Gastroesophageal sphincter (tissue), 4 donors: ENCODE measurements around the gene PATJ. TPM values are rescaled to one million over a fixed set of nuclear protein-coding genes. Genes with fewer than 3 reads are reported as not detected.
"Not testable (repeated sequence)": the region's sequence is repeated elsewhere in the genome, so short reads cannot be mapped to it uniquely, and the experiment has no call there.

Experiments
- ATAC-seq: fragments of 150-250 bp; one replicate; pipeline ENCODE4 v1.9.1; 2016; ENCODE audit warnings: mild to moderate bottlenecking, moderate library complexity
- H3K27ac ChIP-seq, 4 donors: fragments of 200-600 bp; sonication (generic) in 3 of 4; 1 replicate in 3 of 4; 2 replicates in 1 of 4; pipeline ENCODE4 v1.5.1; 2016 to 2019
- H3K27me3 ChIP-seq: fragments of 200-600 bp; sonication (generic); one replicate; pipeline ENCODE4 v1.5.1; 2019
- H3K36me3 ChIP-seq, 2 donors: fragments of 200-600 bp; sonication (generic); one replicate each; pipeline ENCODE4 v1.5.1; 2019; ENCODE audit warnings: control low read depth in 1 of 2
- H3K4me1 ChIP-seq, 3 donors: fragments of 200-600 bp; sonication (generic); 1 replicate in 2 of 3; 2 replicates in 1 of 3; pipeline ENCODE4 v1.5.1; 2016 to 2019; ENCODE audit warnings: control low read depth in 2 of 3
- H3K4me3 ChIP-seq, 2 donors: fragments of 200-600 bp; sonication (generic); one replicate each; pipeline ENCODE4 v1.5.1; 2019; ENCODE audit warnings: mild to moderate bottlenecking in 1 of 2, moderate library complexity in 1 of 2
- H3K9me3 ChIP-seq, 3 donors: fragments of 200-600 bp; sonication (generic); one replicate each; pipeline ENCODE4 v1.5.1; 2017 to 2019; ENCODE audit warnings: control low read depth in 2 of 3
- EP300 ChIP-seq: sonication (generic); formaldehyde crosslinking; IDR thresholded peaks from one replicate; pipeline ENCODE4 v1.6.1; 2017; ENCODE audit warnings: antibody characterized with exemption, mild to moderate bottlenecking
- POLR2A ChIP-seq, 2 donors: fragments of 450-650 bp; IDR thresholded peaks; one replicate each; pipeline ENCODE4 v1.6.1; 2017; ENCODE audit warnings: antibody characterized with exemption in 2 of 2, mild to moderate bottlenecking in 2 of 2, moderate library complexity in 1 of 2
- POLR2AphosphoS5 ChIP-seq: sonication (generic); formaldehyde crosslinking; IDR thresholded peaks from one replicate; pipeline ENCODE4 v1.6.1; 2017; ENCODE audit warnings: antibody characterized with exemption
- WGBS, 2 donors: methylation state at CpG; one replicate each; pipeline ENCODE4 v1.1.5; 2018; ENCODE audit warnings: low coverage in 1 of 2; 5-methylcytosine and 5-hydroxymethylcytosine counted together
- total RNA-seq, 4 donors: library from RNA; depleted of rRNA; stranded (reverse); fragments of >200 nt; gene quantifications; one replicate each; pipeline ENCODE4 v1.1.0, GENCODE V29; 2016
- TF ChIP-seq, protein P1 (sequence below), 4 experiments: fragments of 200-600 bp in 2 of 4; fragments of 450-650 bp in 2 of 4; sonication (generic) in 1 of 4; IDR thresholded peaks; one replicate each; pipeline ENCODE4 v1.5.1; 2017 to 2019; ENCODE audit warnings: antibody characterized with exemption in 4 of 4, mild to moderate bottlenecking in 2 of 4, moderate library complexity in 2 of 4

Gene PATJ
- total RNA-seq, 4 donors from 2014 or later = 34.8 to 59.0 (median 37.1) TPM

DNA sequence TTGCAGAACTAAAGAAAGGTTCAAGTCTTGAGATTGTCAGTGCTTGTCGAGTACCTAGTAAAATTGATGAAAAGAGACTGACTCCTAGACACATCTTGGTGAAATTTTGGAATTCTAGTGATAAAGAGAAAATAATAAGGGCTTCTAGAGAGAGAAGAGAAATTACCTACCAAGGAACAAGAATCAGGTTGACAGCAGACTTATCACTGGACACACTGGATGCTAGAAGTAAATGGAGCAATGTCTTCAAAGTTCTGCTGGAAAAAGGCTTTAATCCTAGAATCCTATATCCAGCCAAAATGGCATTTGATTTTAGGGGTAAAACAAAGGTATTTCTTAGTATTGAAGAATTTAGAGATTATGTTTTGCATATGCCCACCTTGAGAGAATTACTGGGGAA is 468.7 kb downstream of the PATJ start:
- no peaks in the 10 kb centered on the region for H3K27me3 ChIP-seq
- no peak overlapping the region for H3K4me3 ChIP-seq
- ATAC-seq = no peak
- H3K4me1 ChIP-seq = no peaks in the 10 kb centered on the region
- peaks cover 0 to 22% (median 0%) of the 10 kb centered on the region in 3 donors for H3K9me3 ChIP-seq
- no peak overlapping the region for H3K27ac ChIP-seq
- WGBS, 2 donors = 78% methylated on average over 1 of the region's 1 CpG; no CpG with 5 or more reads in 1 of the 2 donors
- TF ChIP-seq EP300 (no peak), POLR2AphosphoS5 (no peak), POLR2A (IDR thresholded peaks at IDR 0.05) (no peak)
- TF ChIP-seq, protein P1, sequence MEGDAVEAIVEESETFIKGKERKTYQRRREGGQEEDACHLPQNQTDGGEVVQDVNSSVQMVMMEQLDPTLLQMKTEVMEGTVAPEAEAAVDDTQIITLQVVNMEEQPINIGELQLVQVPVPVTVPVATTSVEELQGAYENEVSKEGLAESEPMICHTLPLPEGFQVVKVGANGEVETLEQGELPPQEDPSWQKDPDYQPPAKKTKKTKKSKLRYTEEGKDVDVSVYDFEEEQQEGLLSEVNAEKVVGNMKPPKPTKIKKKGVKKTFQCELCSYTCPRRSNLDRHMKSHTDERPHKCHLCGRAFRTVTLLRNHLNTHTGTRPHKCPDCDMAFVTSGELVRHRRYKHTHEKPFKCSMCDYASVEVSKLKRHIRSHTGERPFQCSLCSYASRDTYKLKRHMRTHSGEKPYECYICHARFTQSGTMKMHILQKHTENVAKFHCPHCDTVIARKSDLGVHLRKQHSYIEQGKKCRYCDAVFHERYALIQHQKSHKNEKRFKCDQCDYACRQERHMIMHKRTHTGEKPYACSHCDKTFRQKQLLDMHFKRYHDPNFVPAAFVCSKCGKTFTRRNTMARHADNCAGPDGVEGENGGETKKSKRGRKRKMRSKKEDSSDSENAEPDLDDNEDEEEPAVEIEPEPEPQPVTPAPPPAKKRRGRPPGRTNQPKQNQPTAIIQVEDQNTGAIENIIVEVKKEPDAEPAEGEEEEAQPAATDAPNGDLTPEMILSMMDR (IDR thresholded peaks at IDR 0.05) = no peak
- H3K36me3 ChIP-seq = no peaks in the 10 kb centered on the region

DNA sequence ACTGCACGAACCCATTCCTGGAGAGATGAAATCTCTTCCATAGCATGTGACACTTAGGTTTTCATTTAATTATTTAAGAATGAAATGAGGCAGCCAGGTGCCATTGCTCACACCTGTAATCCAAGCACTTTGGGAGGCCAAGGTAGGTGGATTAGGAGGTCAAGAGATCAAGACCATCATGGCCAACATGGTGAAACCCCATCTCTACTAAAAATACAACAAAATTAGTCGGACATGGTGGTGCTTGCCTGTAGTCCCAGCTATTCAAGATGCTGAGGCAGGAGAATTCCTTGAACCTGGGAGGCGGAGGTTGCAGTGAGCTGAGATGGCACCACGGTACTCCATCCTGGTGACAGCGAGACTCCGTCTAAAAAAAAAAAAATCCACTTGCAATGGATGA is 470.1 kb downstream of the PATJ start:
- peaks cover 0 to 22% (median 0%) of the 10 kb centered on the region in 3 donors for H3K9me3 ChIP-seq
- H3K4me3 ChIP-seq = no peak overlapping the region
- no peaks in the 10 kb centered on the region for H3K36me3 ChIP-seq
- no peaks in the 10 kb centered on the region for H3K27me3 ChIP-seq
- no peaks in the 10 kb centered on the region for H3K4me1 ChIP-seq
- ATAC-seq = no peak
- no peak overlapping the region for H3K27ac ChIP-seq
- 77 to 92% methylated on average over 3 to 5 of the region's 6 CpGs for WGBS, 2 donors
- TF ChIP-seq, protein P1 (IDR thresholded peaks at IDR 0.05) = no peak
- TF ChIP-seq POLR2A (IDR thresholded peaks at IDR 0.05) (no peak), POLR2AphosphoS5 (no peak), EP300 (no peak)

DNA sequence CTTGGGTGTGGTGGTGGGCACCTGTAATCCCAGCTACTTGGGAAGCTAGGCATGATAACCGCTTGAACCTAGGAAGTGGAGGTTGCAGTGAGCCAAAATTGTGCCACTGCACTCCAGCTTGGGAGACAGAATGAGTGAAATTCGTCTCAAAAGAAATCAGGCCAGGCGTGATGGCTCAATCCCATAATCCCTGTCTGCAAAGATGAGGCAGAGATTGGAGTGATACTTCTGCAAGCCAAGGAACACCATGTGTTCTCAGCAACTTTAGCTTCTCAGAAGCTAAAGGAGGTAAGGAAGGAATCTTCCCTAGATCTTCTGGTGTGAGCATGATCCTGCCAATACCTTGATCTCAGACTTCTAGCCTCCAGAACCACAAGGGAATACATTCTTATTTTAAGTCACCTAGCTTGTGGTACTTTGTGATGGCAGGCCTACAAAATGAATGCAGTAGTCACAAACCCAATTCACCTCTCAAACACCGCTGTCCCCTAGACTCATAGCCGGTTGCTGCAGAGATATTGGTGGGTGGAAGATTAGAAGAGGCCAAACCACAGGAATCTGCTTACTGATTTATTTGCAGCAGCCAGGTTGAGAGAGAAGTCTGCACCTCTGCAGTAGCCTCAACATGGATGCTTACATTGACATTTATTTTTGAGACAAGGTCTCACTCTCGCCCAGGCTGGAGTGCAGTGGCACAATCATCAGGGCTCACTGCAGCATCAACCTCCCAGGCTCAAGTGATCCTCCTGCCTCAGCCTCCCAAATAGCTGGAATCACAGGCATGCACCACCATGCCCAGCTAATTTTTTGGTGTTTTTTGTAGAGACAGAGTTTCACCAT is 471.0 kb downstream of the PATJ start:
- WGBS, 2 donors = 74 to 76% methylated on average over 3 to 6 of the region's 6 CpGs
- ATAC-seq = no peak
- peaks cover 0 to 22% (median 0%) of the 10 kb centered on the region in 3 donors for H3K9me3 ChIP-seq
- H3K4me3 ChIP-seq = no peak overlapping the region
- no peak overlapping the region for H3K27ac ChIP-seq
- no peaks in the 10 kb centered on the region for H3K27me3 ChIP-seq
- H3K4me1 ChIP-seq = no peaks in the 10 kb centered on the region
- no peaks in the 10 kb centered on the region for H3K36me3 ChIP-seq
- TF ChIP-seq EP300 (no peak), POLR2AphosphoS5 (no peak), POLR2A (IDR thresholded peaks at IDR 0.05) (no peak)
- TF ChIP-seq, protein P1 (IDR thresholded peaks at IDR 0.05) = no peak

DNA sequence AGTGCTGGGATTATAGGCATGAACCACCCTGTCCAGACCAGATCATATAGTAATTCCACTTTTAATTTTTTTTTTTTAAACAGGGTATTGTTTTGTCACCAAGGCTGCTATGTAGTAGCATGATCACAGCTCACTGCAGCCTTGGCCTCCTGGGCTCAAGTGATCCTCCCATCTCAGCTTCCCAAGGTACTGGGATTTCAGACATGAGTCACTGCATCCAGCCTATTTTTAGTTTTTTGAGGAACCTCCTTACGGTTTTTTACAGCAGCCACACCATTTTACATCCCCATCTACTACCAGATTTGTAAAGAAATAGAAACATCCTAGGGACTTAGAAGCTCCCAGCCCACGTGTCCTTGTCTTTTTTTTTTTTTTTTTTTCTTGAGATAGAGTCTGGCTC is 476.3 kb downstream of the PATJ start:
- Histone ChIP-seq H3K4me1 (no peaks in the 10 kb centered on the region), H3K9me3 (no peaks in the 10 kb centered on the region), H3K4me3 (no peak overlapping the region), H3K27ac (no peak overlapping the region), H3K27me3 (no peaks in the 10 kb centered on the region), H3K36me3 (no peaks in the 10 kb centered on the region)
- 70 to 84% methylated on average over 1 to 2 of the region's 2 CpGs for WGBS, 2 donors
- TF ChIP-seq POLR2A (IDR thresholded peaks at IDR 0.05) (no peak), EP300 (no peak), POLR2AphosphoS5 (no peak)
- TF ChIP-seq, protein P1 (IDR thresholded peaks at IDR 0.05) = no peak
- ATAC-seq = no peak

DNA sequence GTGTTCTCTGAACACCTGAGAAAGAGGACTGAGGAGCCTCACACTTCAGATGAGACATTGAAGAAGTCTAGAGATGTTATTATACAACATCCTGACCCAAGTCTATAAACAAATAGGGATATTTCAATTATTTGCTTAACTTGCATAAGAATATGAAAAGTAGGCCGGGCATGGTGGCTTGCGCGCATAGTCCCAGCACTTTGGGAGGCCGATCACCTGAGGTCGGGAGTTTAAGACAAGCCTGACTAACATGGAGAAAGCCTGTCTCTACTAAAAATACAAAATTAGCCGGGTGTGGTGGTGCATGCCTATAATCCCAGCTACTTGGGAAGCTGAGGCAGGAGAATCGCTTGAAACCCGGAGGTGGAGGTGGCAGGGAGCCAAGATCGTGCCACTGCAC is 478.2 kb downstream of the PATJ start:
- H3K27me3 ChIP-seq, ATAC-seq, H3K4me1 ChIP-seq, H3K9me3 ChIP-seq, H3K36me3 ChIP-seq, H3K27ac ChIP-seq, H3K4me3 ChIP-seq: not testable (repeated sequence)
- 88 to 94% methylated on average over 6 to 9 of the region's 9 CpGs for WGBS, 2 donors
